Measurements from ENCODE around the gene RPL27. TPM values are rescaled to one million over a fixed set of nuclear protein-coding genes. Genes with fewer than 3 reads are reported as not detected.

RPL27 gene
- total RNA-seq, 2 donors from 2014 or later = 535 to 569 TPM

GRCh38 chr17:43026595-43026994, 28.4 kb downstream of the RPL27 start:
- Histone ChIP-seq H3K4me1 (ENCODE audit: control insufficient read depth in 1 of 2, low read depth in 2 of 2) (peaks cover 0 to 9% of the 10 kb centered on the region in 2 donors), H3K27me3 (replicated peaks; ENCODE audit: insufficient read depth) (no peaks in the 10 kb centered on the region), H3K36me3 (no peaks in the 10 kb centered on the region), H3K4me3 (no peak overlapping the region), H3K9me3 (no peaks in the 10 kb centered on the region), H3K27ac (peak overlapping the region in 1 of 2 donors; percentile 7)
- DNase-seq (ENCODE audit: low spot score) = no peak
- no peak for ATAC-seq (ENCODE audit: insufficient number of reproducible peaks, low FRiP score, low read depth)
- TF ChIP-seq CTCF (IDR thresholded peaks at IDR 0.05) = no peak

GRCh38 chr17:43027091-43028032, 29.1 kb downstream of the RPL27 start:
- Histone ChIP-seq H3K27me3 (replicated peaks; ENCODE audit: insufficient read depth) (no peaks in the 10 kb centered on the region), H3K4me3 (no peak overlapping the region), H3K9me3 (no peaks in the 10 kb centered on the region), H3K36me3 (no peaks in the 10 kb centered on the region), H3K27ac (no peak overlapping the region), H3K4me1 (ENCODE audit: control insufficient read depth in 1 of 2, low read depth in 2 of 2) (peaks cover 0 to 9% of the 10 kb centered on the region in 2 donors)
- no peak for ATAC-seq (ENCODE audit: insufficient number of reproducible peaks, low FRiP score, low read depth)
- TF ChIP-seq CTCF (IDR thresholded peaks at IDR 0.05) = no peak
- no peak for DNase-seq (ENCODE audit: low spot score)

DNA sequence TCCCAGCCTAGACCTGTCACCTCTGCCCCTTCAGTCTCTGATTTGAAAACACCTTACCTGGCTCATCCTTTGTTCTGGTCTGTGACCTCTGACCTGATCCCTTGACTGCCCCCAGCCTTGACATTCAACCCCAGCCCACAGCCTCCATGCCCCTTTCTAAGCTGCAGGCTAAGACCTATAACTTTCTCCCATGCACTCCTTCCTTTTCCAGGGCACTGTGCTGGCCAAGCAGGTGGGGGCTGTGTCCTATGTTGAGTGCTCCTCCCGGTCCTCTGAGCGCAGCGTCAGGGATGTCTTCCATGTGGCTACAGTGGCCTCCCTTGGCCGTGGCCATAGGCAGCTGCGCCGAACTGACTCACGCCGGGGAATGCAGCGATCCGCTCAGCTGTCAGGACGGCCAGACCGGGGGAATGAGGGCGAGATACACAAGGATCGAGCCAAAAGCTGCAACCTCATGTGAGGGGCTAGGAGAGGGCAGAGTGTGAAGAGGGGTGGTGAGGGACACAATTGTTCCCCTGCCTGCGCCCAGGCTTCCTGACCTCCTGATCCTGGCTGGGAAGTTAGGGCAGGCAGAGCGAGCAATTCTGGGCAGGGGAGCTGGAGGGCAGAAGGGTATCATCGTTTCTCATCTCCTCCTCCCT, 30.1 kb downstream of the RPL27 start:
- Histone ChIP-seq H3K27me3 (replicated peaks; ENCODE audit: insufficient read depth) (no peaks in the 10 kb centered on the region), H3K4me3 (no peak overlapping the region), H3K27ac (no peak overlapping the region), H3K4me1 (ENCODE audit: control insufficient read depth in 1 of 2, low read depth in 2 of 2) (peaks cover 0 to 4% of the 10 kb centered on the region in 2 donors), H3K36me3 (no peaks in the 10 kb centered on the region), H3K9me3 (no peaks in the 10 kb centered on the region)
- TF ChIP-seq CTCF (IDR thresholded peaks at IDR 0.05) = no peak
- DNase-seq (ENCODE audit: low spot score) (no peak), ATAC-seq (ENCODE audit: insufficient number of reproducible peaks, low FRiP score, low read depth) (no peak)

GRCh38 chr17:43030137-43030767, 32.0 kb downstream of the RPL27 start:
- no peak for ATAC-seq (ENCODE audit: insufficient number of reproducible peaks, low FRiP score, low read depth)
- Histone ChIP-seq H3K27ac (no peak overlapping the region), H3K4me3 (no peak overlapping the region), H3K9me3 (no peaks in the 10 kb centered on the region), H3K4me1 (ENCODE audit: control insufficient read depth in 1 of 2, low read depth in 2 of 2) (peaks cover 0 to 3% of the 10 kb centered on the region in 2 donors), H3K36me3 (no peaks in the 10 kb centered on the region), H3K27me3 (replicated peaks; ENCODE audit: insufficient read depth) (no peaks in the 10 kb centered on the region)
- no peak for TF ChIP-seq CTCF (IDR thresholded peaks at IDR 0.05)
- no peak for DNase-seq (ENCODE audit: low spot score)

GRCh38 chr17:43031666-43032065, 33.4 kb downstream of the RPL27 start:
- Histone ChIP-seq H3K36me3 (no peaks in the 10 kb centered on the region), H3K27ac (no peak overlapping the region), H3K9me3 (no peaks in the 10 kb centered on the region), H3K27me3 (replicated peaks; ENCODE audit: insufficient read depth) (no peaks in the 10 kb centered on the region), H3K4me1 (ENCODE audit: control insufficient read depth in 1 of 2, low read depth in 2 of 2) (no peaks in the 10 kb centered on the region), H3K4me3 (no peak overlapping the region)
- TF ChIP-seq CTCF (IDR thresholded peaks at IDR 0.05) = no peak
- ATAC-seq (ENCODE audit: insufficient number of reproducible peaks, low FRiP score, low read depth) (no peak), DNase-seq (ENCODE audit: low spot score) (no peak)
